Renal cortical epithelial cell (primary cell): ENCODE results near the gene MCTP2. TPM values are rescaled to one million over a fixed set of nuclear protein-coding genes. Genes with fewer than 3 reads are reported as not detected.
A peak's percentile ranks its signal among the peaks of the same experiment; 100 is the strongest.

Experiments used
- DNase-seq: peaks from one replicate; pipeline ENCODE4 v3.0.0-alpha.2; 2011; ENCODE audit warnings: low read depth
- total RNA-seq: library from RNA; depleted of rRNA; stranded (reverse); fragments of >200 nt; gene quantifications from 2 replicates; pipeline ENCODE4 v1.2.3, GENCODE V29; 2014

Gene MCTP2, protein sequence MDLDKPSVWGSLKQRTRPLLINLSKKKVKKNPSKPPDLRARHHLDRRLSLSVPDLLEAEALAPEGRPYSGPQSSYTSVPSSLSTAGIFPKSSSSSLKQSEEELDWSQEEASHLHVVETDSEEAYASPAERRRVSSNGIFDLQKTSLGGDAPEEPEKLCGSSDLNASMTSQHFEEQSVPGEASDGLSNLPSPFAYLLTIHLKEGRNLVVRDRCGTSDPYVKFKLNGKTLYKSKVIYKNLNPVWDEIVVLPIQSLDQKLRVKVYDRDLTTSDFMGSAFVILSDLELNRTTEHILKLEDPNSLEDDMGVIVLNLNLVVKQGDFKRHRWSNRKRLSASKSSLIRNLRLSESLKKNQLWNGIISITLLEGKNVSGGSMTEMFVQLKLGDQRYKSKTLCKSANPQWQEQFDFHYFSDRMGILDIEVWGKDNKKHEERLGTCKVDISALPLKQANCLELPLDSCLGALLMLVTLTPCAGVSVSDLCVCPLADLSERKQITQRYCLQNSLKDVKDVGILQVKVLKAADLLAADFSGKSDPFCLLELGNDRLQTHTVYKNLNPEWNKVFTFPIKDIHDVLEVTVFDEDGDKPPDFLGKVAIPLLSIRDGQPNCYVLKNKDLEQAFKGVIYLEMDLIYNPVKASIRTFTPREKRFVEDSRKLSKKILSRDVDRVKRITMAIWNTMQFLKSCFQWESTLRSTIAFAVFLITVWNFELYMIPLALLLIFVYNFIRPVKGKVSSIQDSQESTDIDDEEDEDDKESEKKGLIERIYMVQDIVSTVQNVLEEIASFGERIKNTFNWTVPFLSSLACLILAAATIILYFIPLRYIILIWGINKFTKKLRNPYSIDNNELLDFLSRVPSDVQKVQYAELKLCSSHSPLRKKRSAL
- total RNA-seq, result 14.8 and 26.6 TPM in 2 replicates

DNA sequence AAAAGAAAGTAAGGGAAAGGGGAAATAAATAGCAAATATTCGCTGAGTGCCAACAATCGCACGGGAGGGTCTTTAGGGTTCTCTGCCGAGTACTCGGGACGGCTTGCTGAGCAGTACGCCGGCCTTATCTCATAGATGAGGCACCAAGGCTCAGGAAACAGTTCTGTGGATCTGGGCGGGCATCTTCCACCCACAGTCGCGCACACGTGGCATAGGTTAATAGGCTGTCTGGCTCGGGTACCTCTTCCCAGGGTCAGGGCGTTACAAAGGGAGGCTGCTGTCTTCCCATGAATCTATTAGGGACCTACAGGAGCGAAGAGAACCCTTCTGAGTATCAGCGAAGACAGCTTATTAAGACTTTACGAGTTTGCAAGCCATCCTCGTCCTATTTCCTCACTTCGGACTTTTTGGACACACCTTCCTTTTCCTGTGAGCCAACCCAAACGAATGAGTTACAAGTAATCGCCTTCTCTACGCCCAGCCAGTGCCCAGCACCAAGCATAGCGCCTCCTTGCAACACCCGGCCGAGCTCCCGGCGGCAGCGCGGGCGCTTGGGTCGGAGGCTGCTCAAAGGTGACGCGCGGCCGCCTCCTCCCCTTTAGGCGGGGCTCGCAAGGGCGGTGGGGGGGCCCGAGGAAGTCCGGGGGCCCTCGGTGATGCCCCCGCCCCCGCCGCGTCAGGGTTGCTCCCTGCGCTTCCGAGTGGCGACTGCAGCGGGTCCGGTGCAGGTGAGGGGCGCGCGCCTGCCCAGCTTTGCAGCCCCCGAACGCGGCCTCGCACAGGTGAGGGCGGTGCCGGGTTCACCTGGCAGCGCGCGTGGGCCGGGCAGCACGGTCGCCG, at the start of gene MCTP2:
Gene MCTP2 (plus strand): TSS at position 679 of the 840 bp plus-strand sequence. CDS start 66,705 bp downstream, outside the sequence.
- peak; percentile 82 for DNase-seq

DNA sequence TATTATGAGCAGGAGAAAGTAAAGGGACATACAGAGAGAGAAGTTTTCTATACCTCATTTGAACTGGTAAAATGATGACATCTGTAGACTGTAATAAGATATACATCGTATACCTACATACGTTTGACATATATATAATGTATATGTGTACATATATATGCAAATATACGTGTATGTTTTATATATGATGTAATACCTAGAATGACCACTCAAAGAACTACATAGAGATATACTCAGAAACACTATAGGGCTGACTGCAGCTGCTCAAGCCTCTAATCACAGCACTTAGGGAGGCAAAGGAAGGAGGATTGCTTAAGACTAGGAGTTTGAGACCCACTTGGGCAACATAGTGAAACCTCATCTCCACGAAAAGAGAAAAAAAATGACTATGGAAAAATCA, 48.5 kb upstream of the MCTP2 start:
- no peak for DNase-seq

DNA sequence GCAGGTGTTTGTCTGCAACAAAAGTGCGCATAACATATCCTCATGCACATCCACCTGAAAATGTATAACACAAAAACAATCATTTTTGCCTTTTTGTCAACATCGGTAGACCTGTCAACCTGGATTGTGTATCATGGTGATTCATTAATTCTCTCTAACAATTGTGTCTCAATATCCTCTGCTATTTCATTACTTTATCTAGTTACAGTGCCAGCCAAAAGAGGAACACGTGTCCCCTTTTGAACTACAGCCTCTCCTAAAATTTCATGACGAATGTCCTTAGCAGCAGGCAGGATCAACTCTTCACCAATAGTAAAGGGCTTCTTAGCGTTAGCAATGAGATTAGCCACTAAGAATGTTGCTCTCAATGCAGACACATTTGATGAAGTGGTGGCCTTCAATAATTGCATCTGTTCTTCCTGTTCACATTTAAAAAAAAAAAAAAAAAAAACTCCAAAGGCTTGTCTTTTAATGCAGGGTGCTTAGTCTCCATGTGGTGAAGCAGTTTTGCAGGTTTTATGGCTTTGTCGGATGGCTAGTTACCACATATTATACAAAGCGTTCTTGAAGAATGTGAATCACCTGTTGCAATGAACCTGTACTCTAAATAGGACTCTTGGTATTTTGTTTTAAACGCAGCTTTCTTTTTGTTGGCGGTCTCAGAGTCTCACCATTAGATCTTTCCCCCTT, 45.7 kb upstream of the MCTP2 start:
- peak; percentile 7 for DNase-seq

DNA sequence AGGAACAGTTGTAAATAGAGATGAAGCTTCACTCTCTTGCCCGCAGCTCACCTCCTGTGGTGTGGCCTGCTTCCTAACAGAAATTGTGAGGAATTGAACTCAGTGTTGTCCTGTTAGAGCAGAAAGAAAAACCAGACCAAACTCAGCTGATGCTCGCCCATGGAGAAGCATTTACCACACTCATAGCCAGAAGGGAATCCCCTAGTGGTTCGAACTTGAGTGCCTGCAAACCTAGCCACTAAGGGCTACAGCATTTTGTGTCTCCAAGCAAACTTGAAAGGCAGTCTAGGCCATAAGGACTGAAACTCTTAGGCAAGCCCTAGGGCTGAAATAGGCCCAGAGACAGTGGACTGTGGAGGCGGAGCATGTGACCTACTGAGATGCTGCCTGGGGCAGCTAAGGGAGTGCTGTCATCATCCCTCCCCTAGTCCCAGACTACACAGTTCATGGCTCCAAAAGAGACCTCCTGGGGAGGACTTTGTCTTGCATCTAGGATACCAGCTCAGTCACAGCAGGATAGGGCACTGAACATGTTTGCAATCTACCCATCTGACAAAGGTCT, 44.5 kb upstream of the MCTP2 start:
- no peak for DNase-seq

DNA sequence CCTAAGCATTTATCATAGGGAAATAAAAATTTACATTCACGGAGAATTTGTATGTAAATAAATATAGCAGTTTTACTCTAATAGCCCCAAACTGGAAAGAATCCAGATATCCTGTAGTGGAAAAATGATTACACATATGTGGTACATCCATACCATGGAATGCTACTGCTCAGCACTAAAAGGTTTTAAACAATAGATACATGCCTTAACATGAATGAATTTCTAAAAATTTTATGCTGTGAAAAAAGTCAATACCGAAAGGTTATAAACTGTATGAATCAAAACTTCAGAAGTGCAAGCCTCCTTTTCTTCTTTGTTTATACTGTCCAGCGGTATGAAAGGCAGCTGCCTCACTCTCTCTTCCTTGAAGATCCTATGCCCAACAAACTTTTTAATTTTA, 37.5 kb upstream of the MCTP2 start:
- DNase-seq, result no peak

DNA sequence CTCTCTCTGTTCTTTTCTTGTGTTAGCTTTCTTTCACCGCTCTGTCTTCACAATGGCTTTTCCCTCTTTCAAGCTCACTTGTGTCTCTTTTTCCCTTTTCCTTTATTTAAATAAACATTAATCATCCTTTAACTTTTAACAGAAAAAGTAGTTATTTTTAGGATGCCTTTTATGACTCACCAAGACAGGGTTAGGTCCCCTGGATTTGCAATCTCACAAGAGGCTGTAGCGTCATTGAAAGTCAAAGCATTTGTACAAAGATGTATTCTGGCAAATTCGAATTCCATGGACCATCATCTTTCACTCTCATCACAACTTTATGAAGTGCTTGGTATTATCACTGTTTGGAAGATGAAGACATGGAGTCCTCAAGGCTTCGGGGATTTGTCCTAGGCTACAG, 34.8 kb upstream of the MCTP2 start:
- DNase-seq, result peak; percentile 17

DNA sequence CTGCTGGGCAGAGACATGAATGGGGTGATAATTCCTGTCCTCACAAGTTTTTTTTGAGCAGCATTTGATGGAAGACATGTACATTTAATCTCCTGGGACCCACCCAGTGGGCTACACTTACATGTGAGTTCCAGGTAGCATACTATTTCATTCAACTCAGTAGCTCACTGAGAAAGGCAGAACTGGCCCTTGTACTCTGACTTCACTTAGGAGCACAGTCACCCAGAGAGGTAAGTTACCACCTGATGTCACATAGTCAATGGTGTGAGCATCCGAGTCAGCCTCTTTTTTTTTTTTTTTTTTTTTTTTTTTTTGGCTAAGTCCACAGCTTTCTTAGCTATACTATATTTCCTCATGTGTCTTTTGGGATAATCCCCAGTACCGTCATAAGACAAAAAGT, 32.7 kb upstream of the MCTP2 start:
- no peak for DNase-seq

DNA sequence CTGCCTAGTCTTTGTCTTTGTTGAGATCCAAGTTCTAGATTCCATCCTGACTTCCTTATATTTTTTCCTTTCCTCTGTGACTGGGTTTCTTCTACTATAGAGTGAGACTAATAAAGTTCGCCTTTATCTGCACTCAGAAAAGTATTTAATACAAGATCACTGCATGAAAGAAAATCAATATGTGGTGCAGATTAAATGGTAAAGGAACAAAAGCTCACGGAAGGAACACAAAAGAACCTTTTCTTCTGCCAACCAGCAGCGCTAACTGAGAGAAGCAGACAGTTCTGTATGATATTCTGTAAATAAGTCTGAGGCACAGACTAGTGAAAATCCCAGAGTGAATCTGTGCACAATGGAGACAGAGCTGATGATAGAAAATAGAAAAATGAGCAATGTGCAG, 31.6 kb upstream of the MCTP2 start:
- DNase-seq, result no peak

DNA sequence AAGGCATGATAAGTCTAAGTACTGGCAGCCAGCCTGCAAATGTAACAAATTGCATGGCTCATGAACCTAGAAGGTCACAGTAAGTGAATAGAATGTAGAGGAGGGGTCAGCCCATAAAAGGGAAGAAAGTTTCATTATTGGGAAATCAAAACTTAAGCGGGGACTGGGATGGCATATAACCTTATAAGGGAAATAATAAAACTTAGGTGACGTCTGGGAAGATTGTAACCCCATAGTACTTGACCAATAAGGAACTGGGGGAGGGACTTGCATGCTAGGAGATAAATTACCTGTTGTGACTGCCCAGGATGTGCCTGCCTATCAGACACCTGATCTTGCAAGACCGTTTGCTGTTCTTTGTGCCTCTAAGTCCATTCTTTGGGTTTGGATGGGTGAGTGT, 28.1 kb upstream of the MCTP2 start:
- DNase-seq, result peak; percentile 80

DNA sequence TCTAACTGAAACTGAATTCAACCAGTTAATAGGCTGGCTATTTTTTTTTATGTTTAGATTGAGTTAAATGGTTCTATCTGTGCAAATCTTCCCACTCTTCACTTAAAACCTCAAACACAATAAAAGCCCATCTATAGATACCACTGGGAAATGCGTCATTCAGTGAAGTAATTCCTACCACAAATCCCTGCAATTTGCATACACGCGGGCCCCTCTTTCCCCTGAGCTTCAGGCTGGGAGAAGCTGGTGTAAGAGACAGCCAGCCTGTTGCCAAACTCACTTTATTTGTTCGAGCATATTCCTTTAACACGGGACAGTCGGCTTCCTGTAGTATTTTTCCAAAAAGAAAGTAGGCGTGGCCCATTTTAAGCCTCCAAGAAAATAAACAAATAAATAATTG, 26.0 kb upstream of the MCTP2 start:
- no peak for DNase-seq

DNA sequence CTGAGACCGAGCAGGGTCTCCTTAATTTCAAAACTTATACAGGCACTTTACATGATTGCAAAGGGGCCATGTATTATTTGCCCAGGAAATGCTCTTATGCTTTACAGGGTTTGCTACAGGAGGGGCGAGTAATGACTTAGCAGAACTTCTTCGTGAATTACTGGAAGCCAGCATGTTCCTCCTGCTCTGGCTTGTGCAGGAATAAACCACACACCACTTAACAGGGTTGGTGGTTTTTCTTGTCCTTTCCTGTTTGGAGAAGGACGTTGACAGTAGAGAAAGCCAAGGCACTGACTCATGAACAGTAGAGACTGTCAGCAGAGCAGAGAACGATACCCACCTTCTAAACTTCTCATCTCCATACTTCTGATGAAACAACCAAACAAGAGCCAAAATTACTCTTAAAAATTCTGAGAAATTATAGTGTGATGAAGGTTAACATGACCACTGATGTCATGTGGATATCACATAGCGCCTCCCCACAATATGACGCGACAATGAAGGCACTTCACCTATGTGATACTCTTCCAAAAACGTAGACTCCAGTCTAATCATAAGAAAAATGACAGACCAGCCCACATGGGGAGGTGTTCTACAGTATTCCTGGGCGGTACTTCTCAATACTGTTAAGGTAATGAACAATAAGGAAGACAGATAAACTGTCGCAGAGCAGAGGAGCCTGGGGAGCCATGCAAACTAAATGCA, 24.7 kb upstream of the MCTP2 start:
- peak; percentile 76 for DNase-seq

DNA sequence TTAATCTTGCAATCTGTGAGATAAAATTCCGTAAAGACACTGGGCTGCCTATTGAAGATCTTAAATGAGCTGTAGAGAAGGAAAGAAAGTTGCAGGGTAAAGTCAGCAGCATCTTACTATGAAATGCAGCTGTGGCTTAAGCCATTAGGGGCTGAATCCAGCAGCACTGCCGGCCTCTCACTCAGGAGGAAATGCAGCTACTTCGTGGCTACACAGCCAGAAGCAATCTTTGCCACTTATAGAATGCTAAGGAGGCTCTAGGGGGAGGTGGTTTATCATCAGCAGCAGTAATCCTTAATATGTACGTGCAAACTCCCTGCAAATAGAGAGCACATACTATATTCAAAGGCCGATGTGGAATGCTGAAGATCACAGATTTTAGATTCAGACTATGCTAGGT, 19.1 kb upstream of the MCTP2 start:
- no peak for DNase-seq

DNA sequence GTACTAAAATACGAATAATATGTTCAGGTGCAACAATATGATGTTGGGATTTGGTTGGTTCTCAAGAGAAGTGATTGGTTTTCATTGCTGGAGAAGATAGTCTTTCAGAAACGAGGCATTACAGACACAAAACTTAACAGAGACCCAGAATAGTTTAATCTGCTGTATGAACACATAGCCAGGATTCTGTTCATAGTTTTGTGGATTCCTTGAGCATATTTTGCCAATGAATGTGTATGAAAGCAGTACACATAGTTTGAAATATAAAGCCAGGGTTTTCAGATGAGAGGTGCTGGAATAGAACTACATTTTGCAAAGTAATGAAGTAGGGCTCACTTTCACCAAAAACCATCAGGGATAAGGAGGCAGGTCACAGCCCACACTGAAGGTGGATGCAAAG, 5.7 kb upstream of the MCTP2 start:
- no peak for DNase-seq

DNA sequence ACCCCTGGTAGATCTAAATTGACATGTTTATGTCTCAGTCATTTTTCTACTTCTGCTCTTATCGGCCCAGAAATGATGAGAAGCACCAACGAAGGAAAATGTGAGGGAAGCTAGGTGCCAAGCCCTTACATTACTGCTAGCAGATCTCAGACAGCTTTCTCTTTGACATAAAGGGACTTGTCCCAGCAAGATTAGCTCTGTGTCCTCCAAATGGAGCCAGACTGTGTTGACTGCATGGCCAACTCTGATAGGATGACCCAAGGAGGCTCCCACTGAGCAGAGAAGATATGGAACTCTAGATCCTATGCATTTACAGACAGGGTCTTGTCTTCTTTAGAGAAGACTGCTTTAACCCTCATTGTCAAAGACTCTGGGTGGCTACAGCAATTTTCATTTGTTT, 2.8 kb upstream of the MCTP2 start:
- no peak for DNase-seq

DNA sequence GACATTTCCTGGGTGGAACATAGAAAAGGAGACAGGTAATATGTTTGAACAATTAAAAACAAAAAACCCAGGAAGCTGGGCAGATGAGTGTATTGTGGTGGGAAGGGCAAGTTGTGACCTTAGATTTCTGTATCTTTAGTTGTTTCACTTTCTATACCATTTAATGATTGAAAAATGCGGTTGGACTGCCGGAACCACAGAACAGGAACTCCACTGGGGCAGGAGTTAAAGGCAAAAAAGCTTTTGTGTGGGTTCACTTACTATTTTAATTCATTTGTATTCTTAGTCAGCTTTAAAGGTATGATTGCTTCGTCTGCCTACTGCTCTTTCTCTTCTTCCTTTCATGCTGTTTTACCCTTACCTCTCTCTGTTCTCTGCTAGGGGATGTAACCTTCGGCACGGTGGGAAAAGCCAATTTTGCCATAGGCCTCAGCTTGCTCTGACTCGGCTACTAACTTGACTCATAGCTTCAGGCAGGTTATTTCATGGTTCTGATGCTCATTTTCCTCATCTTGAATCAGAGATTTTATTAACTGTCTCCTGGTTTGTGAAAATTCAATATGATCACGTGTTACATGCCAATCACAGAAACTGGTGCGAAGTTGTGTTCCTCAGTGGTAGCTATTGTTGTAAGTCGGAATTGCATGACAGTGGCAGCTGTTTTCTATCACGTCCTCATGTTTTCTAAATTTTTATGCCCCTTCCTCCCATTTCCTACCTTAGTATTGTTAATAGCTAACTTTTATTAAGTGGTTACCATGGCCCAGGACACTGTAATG, 1.6 kb upstream of the MCTP2 start:
- DNase-seq, result no peak

DNA sequence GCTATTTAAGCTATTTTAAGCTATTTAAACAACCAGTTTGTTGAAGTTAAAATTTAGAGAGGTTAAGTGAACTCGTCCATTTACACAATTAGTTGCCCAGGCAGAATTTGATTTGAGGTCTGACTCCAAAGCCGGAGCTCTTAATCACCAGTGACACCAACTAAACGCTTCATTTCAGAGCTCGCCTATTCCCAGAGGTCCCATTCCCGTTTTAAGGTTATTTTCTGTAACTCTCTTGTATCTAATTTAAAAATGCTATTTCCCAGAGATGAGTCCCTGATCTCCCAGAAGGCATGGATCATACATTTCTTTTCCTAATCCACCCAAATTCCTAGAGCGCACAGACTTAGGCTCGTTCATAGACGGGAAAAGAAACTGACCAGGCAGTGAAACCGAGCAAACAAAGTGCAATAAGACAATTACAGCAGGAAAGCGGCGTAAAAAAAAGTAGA, 904 bp upstream of the MCTP2 start:
- DNase-seq, result peak; percentile 33

DNA sequence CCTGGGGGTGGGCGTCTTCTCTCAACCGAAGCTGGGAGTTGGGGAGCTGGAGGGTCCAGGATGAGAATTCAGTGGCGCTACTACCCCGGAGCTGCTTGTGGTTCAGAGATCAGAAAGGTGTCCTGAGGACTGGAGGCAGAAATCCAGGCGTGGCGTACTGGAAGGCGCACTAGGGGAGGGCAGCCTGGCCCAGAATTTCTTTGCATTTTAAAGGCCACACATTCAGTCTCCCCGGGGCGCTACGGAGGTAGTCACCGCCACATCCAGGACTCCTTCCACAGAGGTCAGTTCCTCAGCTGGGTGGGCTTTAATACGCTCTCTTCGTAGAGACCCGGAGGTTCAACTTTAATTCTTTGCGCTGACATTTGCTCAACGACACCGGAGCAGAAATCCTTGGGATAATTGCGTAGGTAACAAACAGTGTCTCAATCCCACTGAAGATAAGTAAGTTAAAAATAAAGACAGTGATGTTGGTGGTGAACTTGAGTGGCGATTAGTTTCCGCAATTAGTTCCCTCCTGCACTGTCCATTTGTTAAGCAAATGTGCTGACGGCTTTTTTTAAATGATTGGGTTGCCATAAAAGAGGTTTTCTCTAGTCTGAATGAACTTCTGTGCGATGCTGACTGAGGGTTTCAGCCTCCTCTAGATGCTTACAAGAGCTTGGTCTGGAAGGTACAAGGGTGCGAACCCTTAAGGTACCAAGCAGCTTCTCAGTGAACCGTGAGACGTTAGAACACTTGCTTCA, 535 bp downstream of the MCTP2 start:
- no peak for DNase-seq

DNA sequence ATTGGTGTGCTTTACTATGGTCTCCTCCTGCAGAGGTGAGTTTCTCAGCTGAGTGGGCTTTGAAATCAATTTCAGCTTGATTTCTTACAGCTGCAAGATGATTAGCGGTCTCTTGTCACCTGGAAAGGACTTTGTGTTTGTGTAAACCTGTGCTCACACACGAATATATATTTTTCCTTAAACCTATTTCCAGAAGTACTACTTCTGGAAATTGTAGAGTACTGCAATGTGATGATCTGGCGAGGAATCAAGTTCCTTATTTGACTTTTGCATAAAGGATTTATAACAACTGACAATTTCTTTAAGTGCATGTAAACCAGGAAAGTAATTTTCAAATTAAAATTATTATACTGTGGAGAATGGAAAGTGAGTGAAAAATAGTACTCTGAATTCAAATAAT, 2.1 kb downstream of the MCTP2 start:
- DNase-seq, result no peak

DNA sequence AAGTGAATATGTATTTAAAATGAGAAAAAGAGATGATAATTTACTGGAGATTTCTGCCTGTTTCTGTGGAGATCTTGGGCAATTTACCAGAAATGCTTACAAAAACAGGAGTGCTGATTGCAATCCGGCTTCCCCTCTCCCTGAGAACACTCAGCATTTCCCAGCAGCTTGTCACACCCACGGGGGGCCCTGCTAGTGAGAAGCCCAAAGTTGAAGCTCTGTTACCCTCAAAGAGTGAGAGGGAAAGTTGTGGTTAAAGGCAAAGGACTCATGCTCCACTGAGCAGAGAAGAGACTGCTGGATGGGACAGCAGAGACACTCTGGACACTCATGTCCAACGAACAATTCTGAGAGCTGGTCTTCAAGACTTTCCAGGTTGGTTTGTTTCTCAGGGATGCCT, 2.9 kb downstream of the MCTP2 start:
- DNase-seq, result peak; percentile 43
